Neural cell (in vitro differentiated cells): ENCODE data around the gene SFT2D1. TPM values are rescaled to one million over a fixed set of nuclear protein-coding genes. Genes with fewer than 3 reads are reported as not detected.

ENCODE experiments used
- H2AFZ ChIP-seq: fragments of 200-600, 300-800 bp; sonication (generic), shearing (Covaris generic); 2 replicates; pipeline ENCODE4 v1.6.0; 2014; ENCODE audit warnings: low read depth, mild to moderate bottlenecking, antibody characterized with exemption, low read length, moderate library complexity
- H3F3A ChIP-seq: fragments of 200-600 bp; shearing (Covaris generic); 2 replicates; pipeline ENCODE4 v1.6.1; 2016; ENCODE audit warnings: mild to moderate bottlenecking, moderate library complexity, mixed read lengths, antibody characterized with exemption, low read length; ENCODE audit not compliant: insufficient read depth, poor library complexity, severe bottlenecking
- H3K27ac ChIP-seq: fragments of 200-600, 300-800 bp; sonication (generic), shearing (Covaris generic); 2 replicates; pipeline ENCODE4 v1.5.1; 2014; ENCODE audit warnings: mild to moderate bottlenecking, low read length, moderate library complexity
- H3K27me3 ChIP-seq: fragments of 300-800, 200-600 bp; sonication (generic), shearing (Covaris generic); 2 replicates; pipeline ENCODE4 v1.6.0; 2014; ENCODE audit warnings: mild to moderate bottlenecking, low read depth, low read length, moderate library complexity; ENCODE audit not compliant: insufficient read depth
- H3K36me3 ChIP-seq: fragments of 300-800, 200-600 bp; sonication (generic), shearing (Covaris generic); 2 replicates; pipeline ENCODE4 v1.5.1; 2014; ENCODE audit warnings: mild to moderate bottlenecking, antibody characterized with exemption, low read length, moderate library complexity; ENCODE audit not compliant: insufficient read depth
- H3K4me2 ChIP-seq: fragments of 300-800, 200-600 bp; sonication (generic), shearing (Covaris generic); 2 replicates; pipeline ENCODE4 v1.6.0; 2014; ENCODE audit warnings: mild to moderate bottlenecking, low read length
- H3K4me3 ChIP-seq: fragments of 300-800, 200-600 bp; sonication (generic), shearing (Covaris generic); 2 replicates; pipeline ENCODE4 v1.5.1; 2014; ENCODE audit warnings: mild to moderate bottlenecking, low read length, moderate library complexity
- H3K79me2 ChIP-seq: fragments of 200-600 bp; shearing (Covaris generic); replicated peaks from 2 replicates; pipeline ENCODE4 v1.6.0; 2014; ENCODE audit warnings: mild to moderate bottlenecking, low read length, moderate library complexity; ENCODE audit not compliant: insufficient read depth
- H3K9ac ChIP-seq: fragments of 300-800, 200-600 bp; sonication (generic), shearing (Covaris generic); 2 replicates; pipeline ENCODE4 v1.6.1; 2016; ENCODE audit warnings: mild to moderate bottlenecking, low read length, mixed read lengths
- H3K9me2 ChIP-seq: fragments of 200-600 bp; shearing (Covaris generic); 2 replicates; pipeline ENCODE4 v1.6.1; 2016; ENCODE audit warnings: mild to moderate bottlenecking, low read length, mixed read lengths; ENCODE audit not compliant: insufficient read depth
- H3K9me3 ChIP-seq: fragments of 200-600, 300-800 bp; sonication (generic), shearing (Covaris generic); 2 replicates; pipeline ENCODE4 v1.6.1; 2016; ENCODE audit warnings: mild to moderate bottlenecking, mixed run types, low read length, moderate library complexity, mixed read lengths
- H4K20me1 ChIP-seq: fragments of 200-600 bp; shearing (Covaris generic); 2 replicates; pipeline ENCODE4 v1.6.1; 2016; ENCODE audit warnings: mild to moderate bottlenecking, mixed run types; ENCODE audit not compliant: insufficient read depth
- CTCF ChIP-seq: fragments of 450-650 bp; IDR thresholded peaks from 2 replicates; pipeline ENCODE4 v1.5.1; 2014; ENCODE audit warnings: antibody characterized with exemption, mild to moderate bottlenecking, moderate library complexity; ENCODE audit not compliant: poor library complexity, severe bottlenecking
- EP300 ChIP-seq: fragments of 450-650 bp; conservative IDR thresholded peaks from 2 replicates; pipeline ENCODE4 v1.6.1; 2014; ENCODE audit warnings: antibody characterized with exemption, mild to moderate bottlenecking, moderate library complexity; ENCODE audit not compliant: poor library complexity, severe bottlenecking
- EZH2 ChIP-seq: fragments of 200-600, 300-800 bp; shearing (Covaris generic), sonication (generic); IDR thresholded peaks from 2 replicates; pipeline ENCODE4 v1.6.1; 2014; ENCODE audit warnings: antibody characterized with exemption, low read length, borderline replicate concordance, mild to moderate bottlenecking; ENCODE audit not compliant: insufficient read depth, poor library complexity, severe bottlenecking
- POLR2AphosphoS5 ChIP-seq: IDR thresholded peaks from 2 replicates; pipeline ENCODE4 v1.6.1; 2012
- RAD21 ChIP-seq: fragments of 450-650 bp; conservative IDR thresholded peaks from 2 replicates; pipeline ENCODE4 v1.6.1; 2014; ENCODE audit warnings: antibody characterized with exemption, mild to moderate bottlenecking, moderate library complexity
- SMC3 ChIP-seq: fragments of 450-650 bp; conservative IDR thresholded peaks from 2 replicates; pipeline ENCODE4 v1.6.1; 2014; ENCODE audit warnings: antibody characterized with exemption, mild to moderate bottlenecking, moderate library complexity; ENCODE audit not compliant: poor library complexity
- TAF1 ChIP-seq: IDR thresholded peaks from 2 replicates; pipeline ENCODE4 v1.6.1; 2012; ENCODE audit warnings: low read depth
- polyA plus RNA-seq: library from polyadenylated mRNA; depleted of rRNA; stranded (reverse); fragments of >200 nt; gene quantifications from 2 replicates; pipeline ENCODE4 v1.2.3, GENCODE V29; 2014
- TF ChIP-seq, protein P1 (sequence below): IDR thresholded peaks from 2 replicates; pipeline ENCODE4 v1.6.1; 2012; ENCODE audit warnings: borderline replicate concordance

SFT2D1 gene
- polyA plus RNA-seq, 1 donor from 2014 or later = 81.7 TPM

DNA sequence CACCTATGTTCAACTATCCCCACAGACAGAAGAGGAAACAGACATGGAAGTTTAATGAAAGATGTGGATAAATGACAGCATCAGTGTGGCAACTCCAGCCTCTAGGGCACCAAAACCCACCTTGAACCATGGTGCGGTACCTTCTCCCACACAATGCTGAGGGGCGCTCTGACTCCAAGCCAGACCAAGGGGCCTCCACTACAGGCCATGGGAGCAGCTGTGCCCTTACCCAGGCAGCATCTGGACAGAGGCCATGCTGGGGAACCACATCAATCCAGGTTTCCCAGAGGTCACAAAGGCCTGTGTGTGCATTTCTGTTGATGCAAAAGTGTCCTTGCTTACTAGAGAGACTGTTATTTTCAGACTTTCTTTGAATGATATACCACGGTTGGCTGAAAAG lies 38.2 kb downstream of the SFT2D1 start:
- Histone ChIP-seq H4K20me1 (no peaks in the 10 kb centered on the region), H3K36me3 (no peaks in the 10 kb centered on the region), H2AFZ (no peak overlapping the region), H3K9me3 (no peaks in the 10 kb centered on the region), H3K9me2 (no peaks in the 10 kb centered on the region), H3K4me3 (no peak overlapping the region), H3K27me3 (peaks cover 34% of the 10 kb centered on the region), H3K9ac (no peak overlapping the region), H3K79me2 (no peaks in the 10 kb centered on the region), H3F3A (no peaks in the 10 kb centered on the region), H3K4me2 (no peak overlapping the region), H3K27ac (no peak overlapping the region)
- TF ChIP-seq RAD21 (no peak), EP300 (no peak), TAF1 (no peak), EZH2 (no peak), CTCF (no peak), POLR2AphosphoS5 (no peak), SMC3 (no peak)
- TF ChIP-seq, protein P1, sequence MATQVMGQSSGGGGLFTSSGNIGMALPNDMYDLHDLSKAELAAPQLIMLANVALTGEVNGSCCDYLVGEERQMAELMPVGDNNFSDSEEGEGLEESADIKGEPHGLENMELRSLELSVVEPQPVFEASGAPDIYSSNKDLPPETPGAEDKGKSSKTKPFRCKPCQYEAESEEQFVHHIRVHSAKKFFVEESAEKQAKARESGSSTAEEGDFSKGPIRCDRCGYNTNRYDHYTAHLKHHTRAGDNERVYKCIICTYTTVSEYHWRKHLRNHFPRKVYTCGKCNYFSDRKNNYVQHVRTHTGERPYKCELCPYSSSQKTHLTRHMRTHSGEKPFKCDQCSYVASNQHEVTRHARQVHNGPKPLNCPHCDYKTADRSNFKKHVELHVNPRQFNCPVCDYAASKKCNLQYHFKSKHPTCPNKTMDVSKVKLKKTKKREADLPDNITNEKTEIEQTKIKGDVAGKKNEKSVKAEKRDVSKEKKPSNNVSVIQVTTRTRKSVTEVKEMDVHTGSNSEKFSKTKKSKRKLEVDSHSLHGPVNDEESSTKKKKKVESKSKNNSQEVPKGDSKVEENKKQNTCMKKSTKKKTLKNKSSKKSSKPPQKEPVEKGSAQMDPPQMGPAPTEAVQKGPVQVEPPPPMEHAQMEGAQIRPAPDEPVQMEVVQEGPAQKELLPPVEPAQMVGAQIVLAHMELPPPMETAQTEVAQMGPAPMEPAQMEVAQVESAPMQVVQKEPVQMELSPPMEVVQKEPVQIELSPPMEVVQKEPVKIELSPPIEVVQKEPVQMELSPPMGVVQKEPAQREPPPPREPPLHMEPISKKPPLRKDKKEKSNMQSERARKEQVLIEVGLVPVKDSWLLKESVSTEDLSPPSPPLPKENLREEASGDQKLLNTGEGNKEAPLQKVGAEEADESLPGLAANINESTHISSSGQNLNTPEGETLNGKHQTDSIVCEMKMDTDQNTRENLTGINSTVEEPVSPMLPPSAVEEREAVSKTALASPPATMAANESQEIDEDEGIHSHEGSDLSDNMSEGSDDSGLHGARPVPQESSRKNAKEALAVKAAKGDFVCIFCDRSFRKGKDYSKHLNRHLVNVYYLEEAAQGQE = no peak

GRCh38 chr6:166301611-166302529 lies 40.5 kb downstream of the SFT2D1 start:
- H3K27me3 ChIP-seq = peaks cover 13% of the 10 kb centered on the region
- H3K9me2 ChIP-seq = no peaks in the 10 kb centered on the region
- no peaks in the 10 kb centered on the region for H3K9me3 ChIP-seq
- no peak overlapping the region for H3K4me3 ChIP-seq
- H4K20me1 ChIP-seq = no peaks in the 10 kb centered on the region
- TF ChIP-seq EZH2 (no peak), TAF1 (no peak)
- TF ChIP-seq, protein P1 = no peak
- no peaks in the 10 kb centered on the region for H3K36me3 ChIP-seq
- H3K27ac ChIP-seq = no peak overlapping the region
- no peak overlapping the region for H2AFZ ChIP-seq
- no peaks in the 10 kb centered on the region for H3K79me2 ChIP-seq
- no peak overlapping the region for H3K9ac ChIP-seq
- no peaks in the 10 kb centered on the region for H3F3A ChIP-seq
- no peak overlapping the region for H3K4me2 ChIP-seq
